Karpas-422 (cell line): ENCODE data around the gene SC5D. TPM values are rescaled to one million over a fixed set of nuclear protein-coding genes. Genes with fewer than 3 reads are reported as not detected.
A peak's percentile ranks its signal among the peaks of the same experiment; 100 is the strongest.

Experiments used
- DNase-seq: peaks from one replicate; pipeline ENCODE4 v3.0.0-alpha.2; 2015
- H2AFZ ChIP-seq: fragments of 200-600 bp; sonication (generic); 2 replicates; pipeline ENCODE4 v1.6.1; 2014; ENCODE audit warnings: antibody characterized with exemption, low read length, mixed read lengths
- H3K27ac ChIP-seq: fragments of 200-600 bp; sonication (generic); 2 replicates; pipeline ENCODE4 v1.5.1; 2014; ENCODE audit warnings: mild to moderate bottlenecking, low read length, moderate library complexity
- H3K27me3 ChIP-seq: fragments of 200-600 bp; sonication (generic); 2 replicates; pipeline ENCODE4 v1.6.1; 2014; ENCODE audit warnings: low read length, mixed read lengths
- H3K36me3 ChIP-seq: fragments of 200-600 bp; sonication (generic); 2 replicates; pipeline ENCODE4 v1.6.1; 2014; ENCODE audit warnings: low read length, mixed read lengths; ENCODE audit not compliant: insufficient read depth
- H3K4me1 ChIP-seq: fragments of 200-600 bp; sonication (generic); 2 replicates; pipeline ENCODE4 v1.6.1; 2014; ENCODE audit warnings: mild to moderate bottlenecking, low read length, mixed read lengths
- H3K4me2 ChIP-seq: fragments of 200-600 bp; sonication (generic); 2 replicates; pipeline ENCODE4 v1.6.1; 2014; ENCODE audit warnings: low read length, low read depth, mild to moderate bottlenecking; ENCODE audit not compliant: poor library complexity, severe bottlenecking
- H3K4me3 ChIP-seq: fragments of 200-600 bp; sonication (generic); 2 replicates; pipeline ENCODE4 v1.5.1; 2014; ENCODE audit warnings: mild to moderate bottlenecking, antibody characterized with exemption, low read length, mixed read lengths
- H3K79me2 ChIP-seq: fragments of 200-600 bp; sonication (generic); 2 replicates; pipeline ENCODE4 v1.6.1; 2014; ENCODE audit warnings: mild to moderate bottlenecking, low read length, mixed read lengths
- H3K9ac ChIP-seq: fragments of 200-600 bp; sonication (generic); 2 replicates; pipeline ENCODE4 v1.6.0; 2014; ENCODE audit warnings: low read length
- H3K9me2 ChIP-seq: fragments of 200-600 bp; sonication (generic), shearing (Covaris generic); replicated peaks from 2 replicates; pipeline ENCODE4 v1.6.0; 2014; ENCODE audit warnings: mild to moderate bottlenecking, low read length, moderate library complexity; ENCODE audit not compliant: insufficient read depth
- H3K9me3 ChIP-seq: fragments of 300-700, 200-600 bp; sonication (generic); 2 replicates; pipeline ENCODE4 v1.6.1; 2014; ENCODE audit warnings: low read length, mixed read lengths
- H4K20me1 ChIP-seq: fragments of 200-600 bp; sonication (generic); 2 replicates; pipeline ENCODE4 v1.6.1; 2014; ENCODE audit warnings: mild to moderate bottlenecking, antibody characterized with exemption, low read length, low read depth; ENCODE audit not compliant: insufficient read depth
- total RNA-seq: library from RNA; depleted of rRNA; stranded (reverse); fragments of >200 nt; shearing (Covaris generic); gene quantifications from 2 replicates; pipeline ENCODE4 v1.2.3, GENCODE V29; 2014; ENCODE audit warnings: low replicate concordance; rRNA removed

The SC5D gene
- total RNA-seq, 1 experiment from 2014 or later, result 27.2 TPM

GRCh38 chr11:121349790-121350189 is 57.2 kb downstream of the SC5D start:
- no peak overlapping the region for H3K4me2 ChIP-seq
- no peaks in the 10 kb centered on the region for H3K9me3 ChIP-seq
- H3K4me1 ChIP-seq, result no peaks in the 10 kb centered on the region
- no peak overlapping the region for H3K4me3 ChIP-seq
- no peaks in the 10 kb centered on the region for H4K20me1 ChIP-seq
- no peaks in the 10 kb centered on the region for H3K27me3 ChIP-seq
- no peaks in the 10 kb centered on the region for H3K79me2 ChIP-seq
- no peak overlapping the region for H3K27ac ChIP-seq
- no peaks in the 10 kb centered on the region for H3K36me3 ChIP-seq
- DNase-seq, result no peak
- H3K9me2 ChIP-seq, result no peaks in the 10 kb centered on the region
- H3K9ac ChIP-seq, result no peak overlapping the region
- H2AFZ ChIP-seq, result no peak overlapping the region

- H3K27ac ChIP-seq, result no peak overlapping the region
- 0 out of 2 replicates have a peak overlapping the region, but pooled peaks have one; percentile 49 for H2AFZ ChIP-seq
- no peaks in the 10 kb centered on the region for H4K20me1 ChIP-seq
- no peaks in the 10 kb centered on the region for H3K4me1 ChIP-seq
- H3K4me2 ChIP-seq, result no peak overlapping the region
- H3K79me2 ChIP-seq, result no peaks in the 10 kb centered on the region
- no peak overlapping the region for H3K9ac ChIP-seq
- no peaks in the 10 kb centered on the region for H3K9me3 ChIP-seq
- H3K27me3 ChIP-seq, result no peaks in the 10 kb centered on the region
- no peak overlapping the region for H3K4me3 ChIP-seq
- H3K36me3 ChIP-seq, result no peaks in the 10 kb centered on the region
- no peaks in the 10 kb centered on the region for H3K9me2 ChIP-seq
- DNase-seq, result no peak
These were observed 57.9 kb downstream of the SC5D start for GRCh38 chr11:121350314-121351082.

GRCh38 chr11:121351083-121351630 is 58.6 kb downstream of the SC5D start:
- DNase-seq, result no peak
- Histone ChIP-seq H3K4me1 (no peaks in the 10 kb centered on the region), H3K27ac (no peak overlapping the region), H3K4me2 (no peak overlapping the region), H2AFZ (0 out of 2 replicates have a peak overlapping the region, but pooled peaks have one; percentile 49), H3K4me3 (no peak overlapping the region), H3K9me3 (no peaks in the 10 kb centered on the region), H3K27me3 (no peaks in the 10 kb centered on the region), H3K9ac (no peak overlapping the region), H4K20me1 (no peaks in the 10 kb centered on the region), H3K79me2 (no peaks in the 10 kb centered on the region), H3K9me2 (no peaks in the 10 kb centered on the region), H3K36me3 (no peaks in the 10 kb centered on the region)

- Histone ChIP-seq H3K9me2 (no peaks in the 10 kb centered on the region), H3K36me3 (no peaks in the 10 kb centered on the region), H3K4me3 (no peak overlapping the region), H3K4me1 (no peaks in the 10 kb centered on the region), H2AFZ (no peak overlapping the region), H3K27me3 (no peaks in the 10 kb centered on the region), H4K20me1 (no peaks in the 10 kb centered on the region), H3K9ac (no peak overlapping the region), H3K79me2 (no peaks in the 10 kb centered on the region), H3K4me2 (no peak overlapping the region), H3K9me3 (no peaks in the 10 kb centered on the region), H3K27ac (no peak overlapping the region)
- no peak for DNase-seq
These were observed 59.8 kb downstream of the SC5D start for GRCh38 chr11:121352251-121352891.

- H3K9me3 ChIP-seq, result no peaks in the 10 kb centered on the region
- H3K9me2 ChIP-seq, result no peaks in the 10 kb centered on the region
- H3K27ac ChIP-seq, result no peak overlapping the region
- H4K20me1 ChIP-seq, result no peaks in the 10 kb centered on the region
- no peak overlapping the region for H3K4me2 ChIP-seq
- no peak overlapping the region for H3K4me3 ChIP-seq
- no peaks in the 10 kb centered on the region for H3K4me1 ChIP-seq
- no peaks in the 10 kb centered on the region for H3K36me3 ChIP-seq
- no peak for DNase-seq
- H3K27me3 ChIP-seq, result no peaks in the 10 kb centered on the region
- no peak overlapping the region for H3K9ac ChIP-seq
- no peak overlapping the region for H2AFZ ChIP-seq
- no peaks in the 10 kb centered on the region for H3K79me2 ChIP-seq
These were observed 61.6 kb downstream of the SC5D start for GRCh38 chr11:121354192-121354591.

GRCh38 chr11:121356357-121356756 is 63.8 kb downstream of the SC5D start:
- Histone ChIP-seq H3K36me3 (no peaks in the 10 kb centered on the region), H3K4me1 (peaks cover 7% of the 10 kb centered on the region), H3K79me2 (no peaks in the 10 kb centered on the region), H3K9me2 (no peaks in the 10 kb centered on the region), H2AFZ (no peak overlapping the region), H3K9me3 (no peaks in the 10 kb centered on the region), H3K4me2 (no peak overlapping the region), H4K20me1 (no peaks in the 10 kb centered on the region), H3K9ac (no peak overlapping the region), H3K27me3 (no peaks in the 10 kb centered on the region), H3K4me3 (no peak overlapping the region), H3K27ac (no peak overlapping the region)
- DNase-seq, result no peak

Other genes starting within 250 kb of the SC5D start
- not detected in 2 replicates for gene TECTA, start 191.5 kb upstream of the SC5D start, total RNA-seq
- gene SORL1, start 159.5 kb downstream of the SC5D start, total RNA-seq, result 197 and 232 TPM in 2 replicates